Activated effector memory CD4-positive, alpha-beta T cell treated with anti-CD3 and anti-CD28 coated beads, Interleukin-2, amount 50 U/mL, for 16 hours (primary cell): Measurements from ENCODE around the gene ZRANB1.
"Not testable (repeated sequence)": the region's sequence is repeated elsewhere in the genome, so short reads cannot be mapped to it uniquely, and the experiment has no call there.

Experiments
- DNase-seq: peaks from one replicate; pipeline ENCODE4 v3.0.0-alpha.2; 2020

The ZRANB1 gene

GRCh38 chr10:124941823-124942222 lies at the start of gene ZRANB1:
Gene ZRANB1, plus strand, starts transcription at chr10:124942123. Its CDS starts 371 bp downstream, at chr10:124942494.
- DNase-seq: no peak

GRCh38 chr10:124892905-124893304 lies 49.0 kb upstream of the ZRANB1 start:
- DNase-seq: no peak

DNA sequence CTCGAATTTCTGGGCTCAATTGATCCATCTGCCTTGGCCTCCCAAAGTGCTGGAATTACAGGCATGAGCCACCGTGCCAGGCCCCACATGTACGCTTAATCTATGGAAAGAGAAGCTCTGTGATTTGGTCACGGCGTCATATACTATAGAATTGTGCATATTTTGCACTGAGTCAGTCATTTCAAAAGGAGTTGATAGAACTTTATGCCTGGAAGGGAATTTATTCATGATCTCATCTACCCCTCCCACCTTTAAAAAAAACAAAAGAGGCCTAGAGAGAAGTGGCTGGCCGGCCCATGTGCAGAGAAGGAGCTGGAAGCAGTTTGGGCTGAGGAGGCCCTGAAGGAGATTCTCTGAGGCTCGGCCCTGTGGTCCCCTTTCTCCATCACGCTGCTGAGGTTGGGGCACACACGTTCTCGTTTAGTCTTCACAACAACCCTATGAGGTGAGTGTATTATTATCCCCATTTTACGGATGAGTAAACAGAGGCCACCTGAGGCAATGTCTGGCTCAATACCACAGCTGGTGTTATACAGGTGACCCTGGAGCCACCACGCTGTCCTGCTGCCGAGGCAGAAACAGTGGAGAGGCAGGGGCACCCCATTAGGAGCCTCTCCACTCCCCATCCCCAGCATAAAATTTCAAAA lies 47.2 kb upstream of the ZRANB1 start:
- no peak for DNase-seq

GRCh38 chr10:124896751-124897150 lies 45.2 kb upstream of the ZRANB1 start:
- no peak for DNase-seq

DNA sequence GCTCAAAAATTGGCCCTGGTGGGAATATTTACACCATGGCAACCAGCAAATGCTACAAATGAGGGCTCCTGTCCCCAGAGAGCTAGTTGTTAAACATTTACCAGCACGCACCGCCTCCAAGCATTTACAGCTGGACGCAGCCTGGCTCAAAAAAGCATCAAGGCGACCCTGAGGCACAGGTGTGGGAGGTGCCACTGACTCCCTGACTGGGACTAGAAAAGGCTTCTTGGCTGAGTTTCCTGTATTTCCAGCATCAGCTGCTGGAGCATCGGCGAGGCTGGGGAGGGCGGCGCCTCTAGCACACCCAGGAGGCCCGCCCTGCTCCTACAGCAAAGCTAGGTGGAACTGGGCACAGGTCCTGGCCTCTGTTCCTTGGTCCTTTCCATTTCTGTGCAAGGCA lies 43.5 kb upstream of the ZRANB1 start:
- DNase-seq: no peak

GRCh38 chr10:124899151-124899550 lies 42.8 kb upstream of the ZRANB1 start:
- DNase-seq: no peak

DNA sequence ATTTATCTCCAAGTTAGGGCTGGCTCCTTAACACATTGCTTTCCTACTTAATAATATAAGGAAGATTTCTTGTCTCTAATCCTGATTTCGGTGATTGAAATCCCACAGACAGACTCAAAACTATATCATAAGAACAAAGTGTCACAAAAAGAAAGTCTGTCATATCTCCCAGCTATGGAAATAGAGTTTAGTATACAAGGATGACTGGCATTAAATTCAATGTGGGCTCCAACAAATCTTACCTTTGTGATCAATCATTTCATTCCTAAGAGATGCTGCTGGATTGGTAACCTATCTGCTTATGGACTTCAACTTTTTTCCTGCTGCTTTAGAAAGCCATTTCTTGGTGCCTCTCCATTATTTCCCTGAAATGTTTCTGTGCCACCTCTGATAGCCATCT lies 39.5 kb upstream of the ZRANB1 start:
- DNase-seq: no peak

DNA sequence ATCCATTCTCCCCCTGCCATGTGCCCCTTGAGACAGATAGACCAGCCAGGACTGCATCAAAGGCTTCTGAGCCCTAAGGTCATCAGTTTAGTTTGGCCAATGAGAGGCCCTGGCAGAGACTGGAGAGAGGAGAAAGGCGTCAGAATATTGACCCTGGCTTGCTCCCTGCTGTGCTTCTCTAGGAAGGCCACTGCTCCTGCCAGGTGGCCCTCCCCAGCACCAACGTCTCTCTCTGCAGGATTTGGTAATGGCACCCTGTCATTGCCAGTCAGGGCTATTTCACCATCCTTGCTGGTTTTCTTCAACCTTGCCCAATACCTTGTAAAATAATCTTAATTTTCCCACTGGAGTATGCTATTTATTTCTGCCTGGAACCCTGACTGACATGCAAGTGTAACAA lies 38.8 kb upstream of the ZRANB1 start:
- no peak for DNase-seq

DNA sequence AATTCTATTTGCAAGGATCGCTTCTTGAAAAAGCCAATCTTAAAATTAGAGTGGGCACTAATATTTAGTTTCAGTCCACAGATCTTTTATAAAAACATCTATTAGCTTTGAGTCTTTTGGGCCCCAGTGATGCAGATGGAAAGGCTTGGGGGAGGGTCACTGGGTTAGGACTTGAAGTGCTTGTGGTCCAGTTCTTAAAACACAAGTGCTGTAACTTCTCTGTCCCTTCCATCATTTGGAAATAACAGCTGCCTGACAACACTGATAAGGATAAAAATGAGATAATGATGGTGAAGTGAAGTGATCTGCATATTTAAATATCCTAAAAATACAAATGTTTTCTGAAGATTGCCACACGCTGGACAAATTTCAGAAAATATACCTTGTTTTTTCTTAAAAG lies 37.1 kb upstream of the ZRANB1 start:
- DNase-seq: no peak

DNA sequence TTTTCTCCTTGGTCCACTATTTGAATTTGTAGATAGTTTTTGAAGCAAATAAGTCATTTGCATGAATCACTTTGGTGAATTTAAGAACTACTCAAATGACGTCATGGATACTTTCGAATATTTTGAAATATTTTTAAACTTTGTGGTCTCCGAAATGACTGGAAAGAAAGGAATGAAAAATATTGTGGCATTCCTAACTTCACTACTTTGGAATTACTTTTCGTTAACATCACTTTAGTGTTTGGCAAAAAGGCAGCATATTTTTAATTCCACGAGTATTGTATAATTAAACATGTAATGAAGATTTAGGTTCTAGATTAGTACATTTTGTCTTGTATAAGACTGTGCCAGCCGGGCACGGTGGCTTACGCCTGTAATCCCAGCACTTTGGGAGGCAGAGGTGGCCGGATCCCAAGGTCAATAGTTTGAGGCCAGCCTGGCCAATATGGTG lies 35.3 kb upstream of the ZRANB1 start:
- DNase-seq: no peak

DNA sequence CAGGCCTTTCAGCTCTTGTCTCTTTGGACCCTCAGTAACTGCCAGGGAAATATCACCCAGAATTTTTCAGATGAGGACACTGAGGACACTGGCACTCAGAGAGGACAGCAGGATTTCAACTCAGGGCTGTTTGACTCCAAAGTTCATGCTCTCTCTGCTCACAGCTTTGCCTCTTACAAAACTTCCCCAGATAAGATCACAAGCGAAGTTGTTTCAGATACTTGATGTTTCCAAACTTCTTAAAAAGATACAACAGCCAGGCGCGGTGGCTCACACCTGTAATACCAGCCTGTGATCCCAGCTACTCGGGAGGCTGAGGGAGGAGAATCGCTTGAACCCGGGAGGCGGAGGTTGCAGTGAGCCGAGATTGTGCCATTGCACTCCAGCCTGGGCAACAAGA lies 32.4 kb upstream of the ZRANB1 start:
- DNase-seq: no peak

- no peak for DNase-seq
Observed at GRCh38 chr10:124911124-124912067, 30.5 kb upstream of the ZRANB1 start.

DNA sequence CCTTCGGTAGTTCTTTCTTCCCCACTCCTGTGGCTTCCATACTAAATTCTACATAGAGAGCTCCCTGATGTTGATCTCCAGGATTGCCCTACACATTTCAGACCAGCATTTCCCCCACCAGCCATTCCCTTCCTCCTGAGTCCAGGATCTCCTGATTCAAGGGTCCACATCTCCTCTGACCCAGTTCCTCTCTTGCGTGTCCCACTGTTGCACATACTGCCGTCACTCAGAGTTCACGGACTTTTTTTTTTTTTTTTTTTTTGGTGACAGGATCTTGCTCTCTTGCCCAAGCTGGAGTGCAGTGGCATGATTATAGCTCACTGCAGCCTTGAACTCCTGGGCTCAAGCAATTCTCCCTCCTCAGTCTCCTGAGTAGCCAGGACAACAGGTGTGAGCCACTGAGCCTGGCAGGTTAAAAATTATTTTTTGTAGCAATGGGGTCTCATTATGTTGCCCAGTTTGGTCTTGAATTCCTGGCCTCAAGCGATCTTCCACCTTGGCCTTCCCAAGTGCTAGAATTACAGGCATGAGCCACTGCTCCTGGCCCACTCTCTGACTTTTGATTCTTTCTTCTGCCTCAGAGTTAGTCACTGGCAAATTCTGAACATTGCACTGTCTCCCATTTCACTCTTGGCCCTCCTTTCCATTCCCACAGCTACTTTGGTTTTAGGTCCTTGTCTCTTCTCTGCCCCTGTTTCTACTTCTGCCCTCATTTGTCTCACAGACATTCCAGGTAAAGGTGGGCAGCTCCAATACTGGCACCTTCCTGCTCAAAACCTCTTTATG lies 29.6 kb upstream of the ZRANB1 start:
- no peak for DNase-seq

DNA sequence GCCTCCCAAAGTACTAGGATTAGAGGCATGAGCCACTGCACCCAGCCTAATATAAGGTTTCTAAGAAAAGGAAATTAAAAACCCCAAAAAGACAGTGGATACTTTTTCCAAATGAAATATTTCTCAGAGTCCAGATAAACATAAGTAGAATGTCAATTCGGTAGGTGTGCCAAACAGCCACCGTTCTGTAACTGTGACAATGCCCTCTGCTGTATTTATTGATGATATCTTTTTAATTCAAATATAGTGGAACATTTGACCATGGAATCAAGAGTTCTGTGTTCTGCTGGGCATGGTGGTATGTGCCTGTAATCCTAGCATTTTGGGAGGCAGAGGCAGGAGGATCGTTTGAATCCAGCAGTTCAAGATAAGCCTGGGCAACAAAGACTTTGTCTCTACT lies 28.8 kb upstream of the ZRANB1 start:
- DNase-seq: no peak

DNA sequence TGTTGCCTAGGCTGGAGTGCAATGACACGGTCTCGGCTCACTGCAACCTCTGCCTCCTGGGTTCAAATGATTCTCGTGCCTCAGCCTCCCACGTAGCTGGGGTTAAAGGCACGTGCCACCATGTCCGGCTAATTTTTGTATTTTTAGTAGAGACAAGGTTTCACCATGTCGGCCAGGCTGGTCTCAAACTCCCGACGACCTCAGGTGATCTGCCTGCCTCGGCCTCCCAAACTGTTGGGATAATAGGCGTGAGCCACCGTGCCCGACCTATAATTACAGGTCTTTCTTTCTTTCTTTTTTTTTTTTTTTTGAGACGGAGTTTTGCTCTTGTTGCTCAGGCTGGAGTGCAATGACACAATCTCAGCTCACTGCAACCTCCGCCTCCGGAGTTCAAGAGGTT lies 27.5 kb upstream of the ZRANB1 start:
- DNase-seq: not testable (repeated sequence)

DNA sequence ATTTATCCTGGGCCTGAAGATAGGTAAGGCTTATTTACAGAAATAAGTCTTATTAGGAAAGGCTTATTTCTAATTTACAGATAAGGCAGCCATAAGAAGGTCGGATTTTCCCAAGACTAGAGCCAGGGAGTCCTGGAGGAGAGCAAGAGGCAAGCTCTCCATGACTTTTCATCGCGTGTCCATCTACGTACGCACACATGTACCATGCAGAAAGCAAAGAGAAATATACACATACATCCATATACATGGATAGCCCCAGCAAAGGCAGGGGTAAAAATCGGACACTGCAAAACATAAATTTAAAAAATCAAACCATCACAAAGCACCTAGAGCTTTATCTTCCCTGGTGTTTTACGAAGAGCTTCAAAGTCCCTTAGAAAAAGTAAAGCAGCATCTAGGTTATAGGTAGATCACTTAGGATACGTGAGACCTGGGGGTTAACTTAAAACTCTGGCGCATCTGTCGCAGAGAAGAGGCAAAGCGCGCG lies 25.8 kb upstream of the ZRANB1 start:
- DNase-seq: no peak

GRCh38 chr10:124916585-124917427 lies 25.1 kb upstream of the ZRANB1 start:
- DNase-seq: peak; percentile 99

- peak; percentile 76 for DNase-seq
Observed at GRCh38 chr10:124917428-124918190, 24.3 kb upstream of the ZRANB1 start.

- DNase-seq: peak; percentile 63
Observed at GRCh38 chr10:124918191-124918830, 23.6 kb upstream of the ZRANB1 start.

DNA sequence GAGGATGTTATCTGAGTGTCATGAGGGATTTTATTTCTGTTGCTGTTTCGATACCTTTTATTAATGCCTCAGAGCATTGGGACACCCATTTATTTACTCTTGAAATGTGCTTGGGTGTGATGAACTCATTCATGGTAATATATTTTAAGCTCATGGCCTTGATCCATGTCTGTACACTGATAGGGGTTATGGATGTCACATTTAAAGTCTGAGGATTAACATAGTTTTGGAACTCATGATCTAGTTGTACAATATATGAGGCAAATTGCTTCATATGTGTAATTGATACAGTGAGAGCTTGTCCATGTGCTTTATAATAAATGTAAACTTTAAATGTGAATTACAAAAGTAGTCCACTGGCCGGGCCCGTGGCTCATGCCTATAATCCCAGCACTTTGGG lies 23.0 kb upstream of the ZRANB1 start:
- no peak for DNase-seq

DNA sequence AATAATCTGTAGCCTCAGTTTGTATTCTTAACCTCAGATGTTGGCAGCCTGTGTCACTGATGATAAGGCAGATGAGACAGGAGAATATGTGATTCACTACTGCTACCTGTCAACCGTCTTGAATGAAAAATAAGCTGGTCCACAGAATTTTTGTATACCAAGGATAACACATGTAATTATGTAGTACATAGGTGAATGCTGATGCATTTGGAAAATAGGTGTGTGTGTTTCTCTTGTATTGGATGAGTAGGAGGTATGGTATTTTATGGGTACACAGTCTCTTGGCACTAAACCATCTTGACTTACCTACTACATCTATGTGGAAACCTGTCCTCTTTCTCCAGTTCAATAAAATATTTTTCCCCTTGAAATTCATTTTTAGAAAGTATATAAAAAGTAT lies 20.7 kb upstream of the ZRANB1 start:
- DNase-seq: no peak
